ENCODE results near the gene CHAT. TPM values are rescaled to one million over a fixed set of nuclear protein-coding genes. Genes with fewer than 3 reads are reported as not detected.
A peak's percentile ranks its signal among the peaks of the same experiment; 100 is the strongest.

The CHAT gene
- total and polyA plus RNA-seq, 2 donors (not counting 3 experiments of a cell fraction or from before 2014, with no cell fraction given): not detected

DNA sequence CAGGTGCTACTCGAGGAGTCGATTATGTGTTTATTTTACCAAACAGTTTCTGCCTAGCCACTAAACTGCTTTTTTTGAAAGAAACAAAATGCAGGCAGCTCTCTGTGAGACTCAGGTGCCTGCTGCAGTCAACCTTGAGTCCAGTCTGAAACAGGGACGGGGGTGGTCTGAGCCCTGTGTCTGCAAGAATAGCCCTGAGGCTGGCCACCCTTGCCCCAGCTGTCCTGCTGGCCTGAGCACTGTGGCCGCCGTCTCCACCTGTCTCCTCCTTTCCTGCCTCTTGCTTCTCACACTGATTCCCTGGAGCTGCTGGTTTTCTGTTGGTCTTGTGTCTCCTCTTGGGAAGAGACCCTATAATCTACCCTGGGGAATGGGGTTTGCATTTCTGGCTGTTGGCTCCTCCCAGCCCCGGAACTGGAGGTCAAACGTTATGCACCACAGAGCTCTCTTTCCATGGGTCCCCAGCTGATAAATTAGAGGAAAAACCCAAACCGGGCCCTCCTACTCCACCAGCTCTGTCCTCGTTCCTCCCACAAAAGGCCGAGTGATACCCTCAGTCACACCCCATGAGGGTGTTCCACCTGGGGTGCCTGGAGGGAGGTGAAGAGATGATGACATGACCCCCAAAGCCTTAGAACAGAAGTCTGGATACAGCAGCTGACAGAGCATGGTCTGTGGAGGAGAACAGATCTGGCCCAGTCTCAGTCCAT lies 18.7 kb upstream of the CHAT start:
- dilution Hi-C loops (cut with MboI; ENCODE audit: extremely low pct_ligation_motif_present, low sequenced_read_pairs) (no loop called here), intact Hi-C loops (cut with micrococcal nuclease) (loop anchor here (2.0 to 10.0 kb wide), 3 partner anchors 322 to 1300 kb away; no protein-coding TSS in a partner anchor)
- H3K27ac ChIP-seq (ENCODE audit: insufficient read depth, low read depth, low read length): no peak overlapping the region
- CTCF ChIA-PET: interaction anchor here (0.9 to 4.0 kb wide), 13 partner anchors 9 to 937 kb away, joined by 3 to 47 read pairs (median 5); partner anchors contain the start of genes ERCC6 and WASHC2A
- DNase-seq (ENCODE audit: low read depth, low spot score) (no peak), FAIRE-seq (no peak)
- no peak overlapping the region for H3K4me3 ChIP-seq (replicated peaks in 1 of 3; ENCODE audit: insufficient read depth in 1 of 3, low read depth in 1 of 3, low read length in 3 of 3)
- H3K27me3 ChIP-seq (ENCODE audit: control insufficient read depth in 2 of 2, insufficient read depth in 2 of 2, low read length in 2 of 2): no peaks in the 10 kb centered on the region
- TF ChIP-seq MYC (IDR thresholded peaks at IDR 0.05; ENCODE audit: low read depth, low read length) (no peak), POLR2AphosphoS5 (IDR thresholded peaks at IDR 0.05; ENCODE audit: insufficient read depth, low read depth, low read length) (no peak), POLR2A (IDR thresholded peaks at IDR 0.05; ENCODE audit: low read depth, low read length) (no peak), EZH2 (IDR thresholded peaks at IDR 0.05; ENCODE audit: borderline replicate concordance, low read depth, low read length, severe bottlenecking) (peak; percentile 28), FOS (IDR thresholded peaks at IDR 0.05; ENCODE audit: borderline replicate concordance, insufficient read depth, low read length) (no peak)
- TF ChIP-seq, protein P1, sequence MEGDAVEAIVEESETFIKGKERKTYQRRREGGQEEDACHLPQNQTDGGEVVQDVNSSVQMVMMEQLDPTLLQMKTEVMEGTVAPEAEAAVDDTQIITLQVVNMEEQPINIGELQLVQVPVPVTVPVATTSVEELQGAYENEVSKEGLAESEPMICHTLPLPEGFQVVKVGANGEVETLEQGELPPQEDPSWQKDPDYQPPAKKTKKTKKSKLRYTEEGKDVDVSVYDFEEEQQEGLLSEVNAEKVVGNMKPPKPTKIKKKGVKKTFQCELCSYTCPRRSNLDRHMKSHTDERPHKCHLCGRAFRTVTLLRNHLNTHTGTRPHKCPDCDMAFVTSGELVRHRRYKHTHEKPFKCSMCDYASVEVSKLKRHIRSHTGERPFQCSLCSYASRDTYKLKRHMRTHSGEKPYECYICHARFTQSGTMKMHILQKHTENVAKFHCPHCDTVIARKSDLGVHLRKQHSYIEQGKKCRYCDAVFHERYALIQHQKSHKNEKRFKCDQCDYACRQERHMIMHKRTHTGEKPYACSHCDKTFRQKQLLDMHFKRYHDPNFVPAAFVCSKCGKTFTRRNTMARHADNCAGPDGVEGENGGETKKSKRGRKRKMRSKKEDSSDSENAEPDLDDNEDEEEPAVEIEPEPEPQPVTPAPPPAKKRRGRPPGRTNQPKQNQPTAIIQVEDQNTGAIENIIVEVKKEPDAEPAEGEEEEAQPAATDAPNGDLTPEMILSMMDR (IDR thresholded peaks at IDR 0.05; ENCODE audit: extremely low read depth in 1 of 2, insufficient read depth in 1 of 2, low read depth in 1 of 2, low read length in 2 of 2): no peak
- TF ChIP-seq, protein P2, sequence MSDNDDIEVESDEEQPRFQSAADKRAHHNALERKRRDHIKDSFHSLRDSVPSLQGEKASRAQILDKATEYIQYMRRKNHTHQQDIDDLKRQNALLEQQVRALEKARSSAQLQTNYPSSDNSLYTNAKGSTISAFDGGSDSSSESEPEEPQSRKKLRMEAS (IDR thresholded peaks at IDR 0.05; ENCODE audit: insufficient read depth, insufficient read length): no peak
- no peaks in the 10 kb centered on the region for H3K79me2 ChIP-seq (ENCODE audit: control insufficient read depth, insufficient read depth, low read length)
- BruUV-seq (replicated peaks): no TSS peak
- H3K4me1 ChIP-seq (ENCODE audit: control insufficient read depth, extremely low read depth, insufficient read depth, low read length): peaks cover 3% of the 10 kb centered on the region
- POLR2A ChIA-PET: no interaction called here
- no peak overlapping the region for H3K4me2 ChIP-seq (ENCODE audit: insufficient read depth, low read length)
- H2AFZ ChIP-seq (ENCODE audit: low read depth, low read length): no peak overlapping the region
- no peaks in the 10 kb centered on the region for H4K20me1 ChIP-seq (replicated peaks; ENCODE audit: control insufficient read depth, extremely low read depth, insufficient read depth, low read length)
- H3K9me1 ChIP-seq (replicated peaks; ENCODE audit: control insufficient read depth, extremely low read depth, insufficient read depth, low read length): no peaks in the 10 kb centered on the region
- no peaks in the 10 kb centered on the region for H3K36me3 ChIP-seq (ENCODE audit: control insufficient read depth in 2 of 2, extremely low read depth in 1 of 2, insufficient read depth in 2 of 2, low read length in 2 of 2)
- no peaks in the 10 kb centered on the region for H3K9me3 ChIP-seq (replicated peaks; ENCODE audit: control insufficient read depth, insufficient read depth, low read length)
- no peak overlapping the region for H3K9ac ChIP-seq (replicated peaks; ENCODE audit: extremely low read depth, insufficient read depth, low read length)
